GM12878 (cell line): ENCODE data around the gene HUWE1. TPM values are rescaled to one million over a fixed set of nuclear protein-coding genes. Genes with fewer than 3 reads are reported as not detected.

Experiments
- ATAC-seq: fragments of 200-7000 bp; cut with Tn5 transposase; 3 replicates; pipeline ENCODE4 v1.9.1; 2020; ENCODE audit warnings: mild to moderate bottlenecking, moderate library complexity
- BruUV-seq: library from RNA; stranded (reverse); fragments of 400-500 nt; replicated peaks from 2 replicates; lab custom pipeline; 2021; lab: Mats Ljungman, UMichigan
- CTCF ChIA-PET: fragments of 300-600 bp; sonication (Branson Sonifier 250); formaldehyde crosslinking; extraction: SDS; loops from one replicate; lab custom pipeline; 2021; ENCODE audit warnings: inconsistent platforms; lab: Yijun Ruan, JAX
- POLR2A ChIA-PET: fragments of 350-600 bp; formaldehyde crosslinking; extraction: SDS; loops from one replicate; lab custom pipeline; 2021; ENCODE audit warnings: inconsistent platforms; lab: Charles Lee
- RAD21 ChIA-PET: fragments of 300-600 bp; sonication (Branson Sonifier 250); formaldehyde crosslinking; loops from one replicate; lab custom pipeline; 2023; ENCODE audit warnings: antibody characterized with exemption; ENCODE audit not compliant: unreplicated experiment; lab: Charles Lee
- SMC1A ChIA-PET: fragments of 300-600 bp; sonication (Branson Sonifier 250); formaldehyde crosslinking; loops from one replicate; lab custom pipeline; 2023; ENCODE audit not compliant: unreplicated experiment, uncharacterized antibody; lab: Charles Lee
- DNase-seq: peaks from one replicate; pipeline ENCODE4 v3.0.0-alpha.2; 2011; ENCODE audit warnings: low read depth, low spot score
- FAIRE-seq: peaks from 3 replicates; lab custom pipeline; 2011; peaks lifted over from hg19 to GRCh38; lab: Jason Lieb, UNC
- H2AFZ ChIP-seq: 2 replicates; pipeline ENCODE4 v1.6.0; 2011; ENCODE audit warnings: low read depth, low read length, control low read depth; ENCODE audit not compliant: control insufficient read depth
- H3K27ac ChIP-seq: 2 replicates; pipeline ENCODE4 v1.5.1; 2011; ENCODE audit warnings: control low read depth; ENCODE audit not compliant: control insufficient read depth, insufficient read depth
- H3K27me3 ChIP-seq, 2 experiments: replicated peaks in 1 of 2; 2 replicates each; pipeline versions ENCODE4 v1.6.0 to v1.6.1; 2011; ENCODE audit warnings: low read length in 1 of 2; ENCODE audit not compliant: control insufficient read depth in 2 of 2, insufficient read depth in 2 of 2
- H3K36me3 ChIP-seq, 2 experiments: 2 replicates each; pipeline ENCODE4 v1.5.1; 2011; ENCODE audit warnings: low read length in 1 of 2; ENCODE audit not compliant: control insufficient read depth in 2 of 2, insufficient read depth in 2 of 2
- H3K4me1 ChIP-seq: 2 replicates; pipeline ENCODE4 v1.6.1; 2011; ENCODE audit warnings: mild to moderate bottlenecking, low read length, moderate library complexity, mixed read lengths; ENCODE audit not compliant: control insufficient read depth, insufficient read depth
- H3K4me2 ChIP-seq: 2 replicates; pipeline ENCODE4 v1.6.0; 2011; ENCODE audit warnings: control low read depth; ENCODE audit not compliant: control insufficient read depth, insufficient read depth
- H3K4me3 ChIP-seq: fragments of 200-600 bp; sonication (generic); 2 replicates; pipeline ENCODE4 v1.5.1; 2016
- H3K79me2 ChIP-seq: 2 replicates; pipeline ENCODE4 v1.6.0; 2011; ENCODE audit warnings: low read length; ENCODE audit not compliant: control insufficient read depth, insufficient read depth
- H3K9ac ChIP-seq: 2 replicates; pipeline ENCODE4 v1.8.0; 2011; ENCODE audit warnings: low read length, control low read depth, mixed read lengths; ENCODE audit not compliant: control insufficient read depth, insufficient read depth
- H3K9me3 ChIP-seq: replicated peaks from 3 replicates; pipeline ENCODE4 v1.5.1; 2011; ENCODE audit warnings: mild to moderate bottlenecking, low read length; ENCODE audit not compliant: control insufficient read depth, insufficient read depth
- H4K20me1 ChIP-seq: 2 replicates; pipeline ENCODE4 v1.6.0; 2011; ENCODE audit not compliant: control insufficient read depth, insufficient read depth
- BCLAF1 ChIP-seq: fragments of 450-650 bp; IDR thresholded peaks from 2 replicates; pipeline ENCODE4 v1.6.1; 2017; ENCODE audit warnings: antibody characterized with exemption, mild to moderate bottlenecking, moderate library complexity
- CHD2 ChIP-seq: IDR thresholded peaks from 2 replicates; pipeline ENCODE4 v1.6.1; 2011; ENCODE audit warnings: low read depth, low read length, improper control_type of control experiment, borderline replicate concordance
- EP300 ChIP-seq, 2 experiments: fragments of 150-350 bp in 1 of 2; IDR thresholded peaks; 2 replicates each; pipeline ENCODE4 v1.6.1; 2011 to 2012; ENCODE audit warnings: low read depth in 2 of 2, low read length in 2 of 2, borderline replicate concordance in 1 of 2, improper control_type of control experiment in 1 of 2, inconsistent platforms in 1 of 2; ENCODE audit not compliant: control insufficient read depth in 1 of 2
- GABPA ChIP-seq: IDR thresholded peaks from 2 replicates; pipeline ENCODE4 v1.6.1; 2014; ENCODE audit warnings: antibody characterized with exemption, low read depth, mild to moderate bottlenecking, inconsistent platforms
- IRF3 ChIP-seq: fragments of 450-650 bp; IDR thresholded peaks from 2 replicates; pipeline ENCODE4 v1.6.1; 2014; ENCODE audit warnings: mild to moderate bottlenecking
- KDM1A ChIP-seq: fragments of 200-600 bp; sonication (generic); IDR thresholded peaks from 2 replicates; pipeline ENCODE4 v1.6.1; 2016; ENCODE audit warnings: borderline replicate concordance
- MEF2B ChIP-seq: fragments of 450-650 bp; IDR thresholded peaks from 2 replicates; pipeline ENCODE4 v1.6.1; 2018; ENCODE audit warnings: mild to moderate bottlenecking, moderate library complexity; ENCODE audit not compliant: partially characterized antibody, poor library complexity, severe bottlenecking
- RFX5 ChIP-seq: IDR thresholded peaks from 2 replicates; pipeline ENCODE4 v1.6.1; 2011; ENCODE audit warnings: low read depth, low read length, improper control_type of control experiment
- SP1 ChIP-seq: IDR thresholded peaks from one replicate; pipeline ENCODE4 v1.6.1; 2011; ENCODE audit warnings: low read depth, low read length
- STAT3 ChIP-seq: IDR thresholded peaks from 2 replicates; pipeline ENCODE4 v1.6.1; 2011; ENCODE audit warnings: low read depth, low read length, improper control_type of control experiment
- TBL1XR1 ChIP-seq: IDR thresholded peaks from 2 replicates; pipeline ENCODE4 v1.6.1; 2012; ENCODE audit warnings: low read depth, low read length, improper control_type of control experiment
- ZBED1 ChIP-seq: IDR thresholded peaks from 2 replicates; pipeline ENCODE4 v1.6.1; 2016; ENCODE audit warnings: borderline replicate concordance
- WGBS: methylation state at CpG from one replicate; pipeline ENCODE4 v1.1.6; 2016; ENCODE audit warnings: low lambda C conversion rate; ENCODE audit not compliant: insufficient replicate concordance, insufficient coverage; ENCODE audit errors: missing lambda C conversion rate; 5-methylcytosine and 5-hydroxymethylcytosine counted together
- in situ Hi-C: fragments of 300-500 bp; cut with MboI; formaldehyde crosslinking; loops from 9 replicates; pipeline ENCODE4 v1.14.3; 2018; ENCODE audit warnings: mixed read lengths
- intact Hi-C: fragments of 100-400 bp; cut with micrococcal nuclease; formaldehyde crosslinking; loops from one replicate; pipeline ENCODE4 v1.14.2; 2022; ENCODE audit not compliant: unreplicated experiment
- polyA plus RNA-seq, 11 experiments: library from polyadenylated mRNA; depleted of rRNA in 4 of 11; unstranded in 6 of 11; stranded (reverse) in 5 of 11; fragments of >200 nt; fragmentation: Nextera tagmentation in 4 of 11; fragmentation: Illumina TruSeq in 1 of 11; extraction: Ambion mirVana in 4 of 11; extraction: Trizol in 1 of 11; gene quantifications; 1 replicate in 1 of 11; 2 replicates in 10 of 11; pipeline versions ENCODE4 v1.2.1 to v1.2.3, GENCODE V29; 2011 to 2016; ENCODE audit warnings: inconsistent platforms in 2 of 11, missing spikeins in 2 of 11, low read depth in 1 of 11
- total RNA-seq, 4 experiments: library from RNA; depleted of rRNA in 3 of 4; stranded (reverse); fragments of >200 nt in 3 of 4; fragmentation: Illumina TruSeq in 1 of 4; extraction: Trizol in 1 of 4; gene quantifications; 2 replicates each; pipeline versions ENCODE4 v1.2.1 to v1.2.3, GENCODE V29; 2013 to 2021
- TF ChIP-seq, protein P1 (sequence below): IDR thresholded peaks from 2 replicates; pipeline ENCODE4 v1.6.1; 2011; ENCODE audit warnings: low read depth, mild to moderate bottlenecking, low read length, moderate library complexity, borderline replicate concordance; ENCODE audit errors: extremely low read depth

Gene HUWE1
- total and polyA plus RNA-seq, 10 of the 15 experiments (the other 5 are each of a cell fraction or from before 2014, with no cell fraction given), result 35.9 to 280 (median 100) TPM

- no TSS peak for BruUV-seq
- H3K4me3 ChIP-seq, result peak overlapping the region; percentile 67
- FAIRE-seq (peak; percentile 87), ATAC-seq (peak; percentile 72), DNase-seq (peak; percentile 95)
- no peaks in the 10 kb centered on the region; the same call in 2 of the 3 replicates for H3K9me3 ChIP-seq
- no peaks in the 10 kb centered on the region for H3K4me1 ChIP-seq
- ChIA-PET SMC1A (interaction anchor here (0.6 to 4.2 kb wide), 12 partner anchors 11 to 149 kb away, joined by 3 to 75 read pairs (median 5); no protein-coding TSS in a partner anchor), RAD21 (interaction anchor here (0.7 to 2.8 kb wide), 11 partner anchors 9 to 956 kb away, joined by 3 to 38 read pairs (median 4); no protein-coding TSS in a partner anchor), POLR2A (interaction anchor here (0.5 to 7.4 kb wide), 12 partner anchors 11 to 1316 kb away, joined by 3 to 133 read pairs (median 3); partner anchors contain the start of genes PHF8 and RIBC1), CTCF (interaction anchor here (0.6 to 4.7 kb wide), 7 partner anchors 11 to 201 kb away, joined by 3 to 28 read pairs (median 4); no protein-coding TSS in a partner anchor)
- H3K79me2 ChIP-seq, result peaks cover 57% of the 10 kb centered on the region
- H3K36me3 ChIP-seq, result no peaks in the 10 kb centered on the region; a peak in 1 of 4 replicates
- H3K4me2 ChIP-seq, result no peak overlapping the region; the same call in 1 of the 2 replicates
- WGBS, result 37% methylated on average over 52 of the region's 80 CpGs
- H4K20me1 ChIP-seq, result 0 out of 2 replicates have a peak, but pooled peaks cover 3% of the 10 kb centered on the region
- H3K9ac ChIP-seq, result peak overlapping the region; percentile 84
- in situ Hi-C loops, result loop anchor here (5.0 kb wide), 1 partner anchor 144 kb away; no protein-coding TSS in a partner anchor
- intact Hi-C loops, result loop anchor here (1.0 to 5.0 kb wide), 3 partner anchors 31 to 359 kb away; partner anchors contain the start of gene PHF8
- peak overlapping the region; percentile 82 for H3K27ac ChIP-seq
- no peak overlapping the region; the same call in 1 of the 2 replicates for H2AFZ ChIP-seq
- no peaks in the 10 kb centered on the region for H3K27me3 ChIP-seq
- TF ChIP-seq CHD2, result peak; percentile 98
- 0 out of 2 replicates have a peak, but pooled peaks have one; percentile 5 for TF ChIP-seq RFX5
- no peak for TF ChIP-seq IRF3
- TF ChIP-seq STAT3, result no peak
- peak; percentile 40 for TF ChIP-seq MEF2B
- TF ChIP-seq, protein P1, sequence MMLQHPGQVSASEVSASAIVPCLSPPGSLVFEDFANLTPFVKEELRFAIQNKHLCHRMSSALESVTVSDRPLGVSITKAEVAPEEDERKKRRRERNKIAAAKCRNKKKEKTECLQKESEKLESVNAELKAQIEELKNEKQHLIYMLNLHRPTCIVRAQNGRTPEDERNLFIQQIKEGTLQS, result no peak
- no peak for TF ChIP-seq BCLAF1
- peak; percentile 99; the same call in 1 of the 2 replicates for TF ChIP-seq ZBED1
- no peak for TF ChIP-seq SP1
- TF ChIP-seq TBL1XR1, result no peak
- TF ChIP-seq GABPA, result no peak
- no peak for TF ChIP-seq KDM1A
- TF ChIP-seq EP300 (IDR thresholded peaks at IDR 0.05; ENCODE audit: borderline replicate concordance in 1 of 2, control insufficient read depth in 1 of 2, low read depth in 2 of 2, low read length in 2 of 2), result no peak
Observed at GRCh38 chrX:53683556-53684414, 2.7 kb downstream of the HUWE1 start.
